ENCODE measurements around the gene ZNF248. TPM values are rescaled to one million over a fixed set of nuclear protein-coding genes. Genes with fewer than 3 reads are reported as not detected.
"Not testable (repeated sequence)": the region's sequence is repeated elsewhere in the genome, so short reads cannot be mapped to it uniquely, and the experiment has no call there.

Gene ZNF248
- total RNA-seq, 1 donor from 2014 or later, result 13.9 TPM

GRCh38 chr10:37747081-37747480, 110.3 kb downstream of the ZNF248 start:
- TF ChIP-seq, protein P1, sequence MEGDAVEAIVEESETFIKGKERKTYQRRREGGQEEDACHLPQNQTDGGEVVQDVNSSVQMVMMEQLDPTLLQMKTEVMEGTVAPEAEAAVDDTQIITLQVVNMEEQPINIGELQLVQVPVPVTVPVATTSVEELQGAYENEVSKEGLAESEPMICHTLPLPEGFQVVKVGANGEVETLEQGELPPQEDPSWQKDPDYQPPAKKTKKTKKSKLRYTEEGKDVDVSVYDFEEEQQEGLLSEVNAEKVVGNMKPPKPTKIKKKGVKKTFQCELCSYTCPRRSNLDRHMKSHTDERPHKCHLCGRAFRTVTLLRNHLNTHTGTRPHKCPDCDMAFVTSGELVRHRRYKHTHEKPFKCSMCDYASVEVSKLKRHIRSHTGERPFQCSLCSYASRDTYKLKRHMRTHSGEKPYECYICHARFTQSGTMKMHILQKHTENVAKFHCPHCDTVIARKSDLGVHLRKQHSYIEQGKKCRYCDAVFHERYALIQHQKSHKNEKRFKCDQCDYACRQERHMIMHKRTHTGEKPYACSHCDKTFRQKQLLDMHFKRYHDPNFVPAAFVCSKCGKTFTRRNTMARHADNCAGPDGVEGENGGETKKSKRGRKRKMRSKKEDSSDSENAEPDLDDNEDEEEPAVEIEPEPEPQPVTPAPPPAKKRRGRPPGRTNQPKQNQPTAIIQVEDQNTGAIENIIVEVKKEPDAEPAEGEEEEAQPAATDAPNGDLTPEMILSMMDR (IDR thresholded peaks at IDR 0.05), result no peak
- Histone ChIP-seq H3K27ac (no peak overlapping the region), H3K9me3 (peaks cover 0 to 4% of the 10 kb centered on the region in 2 donors), H3K27me3 (no peaks in the 10 kb centered on the region), H3K36me3 (no peaks in the 10 kb centered on the region), H3K4me3 (no peak overlapping the region), H3K4me1 (no peaks in the 10 kb centered on the region)
- intact Hi-C loops (cut with DNase I), result no loop called here
- no peak for DNase-seq (ENCODE audit: low spot score in 2 of 2)

- H3K9me3 ChIP-seq, result no peaks in the 10 kb centered on the region
- intact Hi-C loops (cut with DNase I), result no loop called here
- no peak overlapping the region for H3K4me3 ChIP-seq
- H3K4me1 ChIP-seq, result no peaks in the 10 kb centered on the region
- DNase-seq (ENCODE audit: low spot score in 2 of 2), result no peak
- no peaks in the 10 kb centered on the region for H3K27me3 ChIP-seq
- TF ChIP-seq, protein P1 (IDR thresholded peaks at IDR 0.05), result no peak
- H3K36me3 ChIP-seq, result no peaks in the 10 kb centered on the region
- H3K27ac ChIP-seq, result no peak overlapping the region
Measured at GRCh38 chr10:37741831-37742230, 115.6 kb downstream of the ZNF248 start.

DNA sequence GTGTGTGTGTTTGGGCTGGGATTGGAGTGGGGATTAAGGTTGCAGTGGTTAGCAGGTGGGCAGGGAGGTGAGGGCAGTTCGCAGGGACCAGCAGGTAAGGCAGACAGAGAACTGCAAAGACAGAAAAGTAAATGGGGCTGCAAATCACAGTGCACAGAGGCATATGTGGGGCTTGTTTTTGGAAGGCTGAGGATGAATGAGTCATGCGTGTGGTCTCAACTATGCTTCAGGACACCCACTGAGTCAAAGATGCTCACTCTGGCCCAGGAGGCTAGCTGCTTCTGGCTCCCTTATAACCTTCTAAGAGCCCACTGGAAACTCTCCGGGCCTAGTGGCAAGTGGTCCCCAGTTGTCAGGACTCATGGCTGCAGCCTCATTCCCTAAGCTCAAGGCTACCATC, 118.2 kb downstream of the ZNF248 start:
- no peak for DNase-seq (ENCODE audit: low spot score in 2 of 2)
- Histone ChIP-seq H3K4me3 (no peak overlapping the region), H3K4me1 (no peaks in the 10 kb centered on the region), H3K9me3 (no peaks in the 10 kb centered on the region), H3K27me3 (no peaks in the 10 kb centered on the region), H3K27ac (no peak overlapping the region), H3K36me3 (no peaks in the 10 kb centered on the region)
- TF ChIP-seq, protein P1 (IDR thresholded peaks at IDR 0.05), result no peak
- intact Hi-C loops (cut with DNase I), result no loop called here

GRCh38 chr10:37738241-37738640, 119.2 kb downstream of the ZNF248 start:
- DNase-seq (ENCODE audit: low spot score in 2 of 2); intact Hi-C loops (cut with DNase I); H3K27ac ChIP-seq; H3K4me1 ChIP-seq; H3K36me3 ChIP-seq; H3K4me3 ChIP-seq; H3K9me3 ChIP-seq; H3K27me3 ChIP-seq: not testable (repeated sequence)

- no peak overlapping the region for H3K4me3 ChIP-seq
- intact Hi-C loops (cut with DNase I), result no loop called here
- no peaks in the 10 kb centered on the region for H3K4me1 ChIP-seq
- TF ChIP-seq, protein P1 (IDR thresholded peaks at IDR 0.05), result no peak
- no peak for DNase-seq (ENCODE audit: low spot score in 2 of 2)
- H3K27ac ChIP-seq, result no peak overlapping the region
- no peaks in the 10 kb centered on the region for H3K9me3 ChIP-seq
- H3K27me3 ChIP-seq, result no peaks in the 10 kb centered on the region
- no peaks in the 10 kb centered on the region for H3K36me3 ChIP-seq
Measured at GRCh38 chr10:37737336-37737735, 120.1 kb downstream of the ZNF248 start.

DNA sequence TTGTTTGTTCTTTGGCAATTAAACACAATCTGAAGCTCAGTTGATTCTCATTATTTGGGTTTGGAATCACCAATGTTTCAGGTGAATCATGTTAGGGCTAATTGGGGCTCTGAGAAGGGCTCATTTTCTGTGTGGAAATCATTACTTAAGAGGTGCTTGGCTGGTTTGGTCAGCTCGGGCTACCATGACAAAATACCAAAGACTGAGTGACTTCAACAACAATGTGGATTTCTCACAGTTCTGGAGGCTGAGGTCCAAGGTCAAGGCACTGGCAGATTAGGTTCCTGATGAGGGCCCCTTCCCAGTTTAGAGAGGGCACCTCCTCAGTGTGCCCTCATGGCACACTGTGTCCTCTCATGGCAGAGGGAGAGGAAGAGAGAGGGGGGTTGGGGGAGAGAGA, 121.3 kb downstream of the ZNF248 start:
- Histone ChIP-seq H3K9me3 (no peaks in the 10 kb centered on the region), H3K4me1 (no peaks in the 10 kb centered on the region), H3K4me3 (no peak overlapping the region), H3K27ac (no peak overlapping the region), H3K36me3 (no peaks in the 10 kb centered on the region), H3K27me3 (no peaks in the 10 kb centered on the region)
- DNase-seq (ENCODE audit: low spot score in 2 of 2), result no peak
- TF ChIP-seq, protein P1 (IDR thresholded peaks at IDR 0.05), result no peak
- intact Hi-C loops (cut with DNase I), result no loop called here
